HEK293T (cell line): ENCODE results near the gene CCDC87.

Source experiments
- ARNT ChIP-seq: fragments of 450-650 bp; IDR thresholded peaks from 2 replicates; pipeline ENCODE4 v1.6.1; 2017; ENCODE audit warnings: mild to moderate bottlenecking
- BHLHE40 ChIP-seq: fragments of 450-650 bp; IDR thresholded peaks from 2 replicates; pipeline ENCODE4 v1.6.1; 2016; ENCODE audit warnings: mild to moderate bottlenecking, moderate library complexity, borderline replicate concordance
- ELF4 ChIP-seq: fragments of 450-650 bp; IDR thresholded peaks from 2 replicates; pipeline ENCODE4 v1.6.1; 2017; ENCODE audit warnings: antibody characterized with exemption
- FOXA1 ChIP-seq: fragments of 450-650 bp; IDR thresholded peaks from 2 replicates; pipeline ENCODE4 v1.6.1; 2016; ENCODE audit warnings: mild to moderate bottlenecking
- FOXK2 ChIP-seq: fragments of 450-650 bp; IDR thresholded peaks from 2 replicates; pipeline ENCODE4 v1.6.1; 2016; ENCODE audit warnings: mild to moderate bottlenecking
- FOXM1 ChIP-seq: fragments of 450-650 bp; IDR thresholded peaks from 2 replicates; pipeline ENCODE4 v1.6.1; 2017; ENCODE audit warnings: mild to moderate bottlenecking, borderline replicate concordance
- HDGF ChIP-seq: fragments of 450-650 bp; IDR thresholded peaks from 2 replicates; pipeline ENCODE4 v1.6.1; 2017; ENCODE audit warnings: antibody characterized with exemption, borderline replicate concordance
- NFRKB ChIP-seq: fragments of 450-650 bp; IDR thresholded peaks from 2 replicates; pipeline ENCODE4 v1.6.1; 2016; ENCODE audit warnings: mild to moderate bottlenecking, moderate library complexity
- SP1 ChIP-seq: fragments of 450-650 bp; IDR thresholded peaks from 2 replicates; pipeline ENCODE4 v1.6.1; 2017
- SUZ12 ChIP-seq: fragments of 450-650 bp; IDR thresholded peaks from 2 replicates; pipeline ENCODE4 v1.6.1; 2016; ENCODE audit warnings: mild to moderate bottlenecking
- TARDBP ChIP-seq: fragments of 450-650 bp; IDR thresholded peaks from 2 replicates; pipeline ENCODE4 v1.6.1; 2016
- TF ChIP-seq, protein P1 (sequence below): fragments of 450-650 bp; IDR thresholded peaks from 2 replicates; pipeline ENCODE4 v1.6.1; 2016

DNA sequence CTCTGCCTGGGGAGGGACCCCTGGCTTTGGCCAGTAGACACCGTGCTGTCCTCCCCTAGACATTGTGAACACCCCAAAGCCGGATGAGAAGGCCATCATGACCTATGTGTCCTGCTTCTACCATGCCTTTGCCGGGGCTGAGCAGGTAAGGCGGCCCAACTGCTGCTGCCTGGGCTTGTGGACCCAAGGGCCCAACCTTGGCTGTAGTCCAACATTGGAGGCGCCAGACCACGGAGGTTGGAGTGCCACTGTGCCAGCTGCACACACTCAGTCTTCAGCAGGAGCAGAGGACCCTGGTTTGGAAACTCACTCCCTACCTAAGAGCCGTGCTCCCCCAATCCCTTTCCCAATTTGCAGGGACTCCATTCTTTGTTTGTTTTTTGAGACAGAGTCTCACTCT is 36.8 kb downstream of the CCDC87 start:
- TF ChIP-seq FOXK2 (no peak), SP1 (no peak), FOXM1 (no peak), SUZ12 (no peak), NFRKB (no peak), FOXA1 (no peak), ELF4 (no peak), ARNT (no peak), HDGF (no peak), BHLHE40 (no peak), TARDBP (no peak)
- TF ChIP-seq, protein P1, sequence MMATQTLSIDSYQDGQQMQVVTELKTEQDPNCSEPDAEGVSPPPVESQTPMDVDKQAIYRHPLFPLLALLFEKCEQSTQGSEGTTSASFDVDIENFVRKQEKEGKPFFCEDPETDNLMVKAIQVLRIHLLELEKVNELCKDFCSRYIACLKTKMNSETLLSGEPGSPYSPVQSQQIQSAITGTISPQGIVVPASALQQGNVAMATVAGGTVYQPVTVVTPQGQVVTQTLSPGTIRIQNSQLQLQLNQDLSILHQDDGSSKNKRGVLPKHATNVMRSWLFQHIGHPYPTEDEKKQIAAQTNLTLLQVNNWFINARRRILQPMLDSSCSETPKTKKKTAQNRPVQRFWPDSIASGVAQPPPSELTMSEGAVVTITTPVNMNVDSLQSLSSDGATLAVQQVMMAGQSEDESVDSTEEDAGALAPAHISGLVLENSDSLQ, result no peak
